SK-N-SH (cell line): ENCODE data around the gene LAPTM5.

Source experiments
- GABPA ChIP-seq: IDR thresholded peaks from 2 replicates; pipeline ENCODE4 v1.4.0; 2012; ENCODE audit warnings: low read depth, mild to moderate bottlenecking
- POLR2AphosphoS5 ChIP-seq: IDR thresholded peaks from 2 replicates; pipeline ENCODE4 v1.6.1; 2012; ENCODE audit warnings: low read depth, low read length
- USF2 ChIP-seq: fragments of 150-350 bp; IDR thresholded peaks from 2 replicates; pipeline ENCODE4 v1.6.1; 2017; ENCODE audit warnings: antibody characterized with exemption, low read length, low read depth, borderline replicate concordance
- TF ChIP-seq, protein P1 (sequence below): fragments of 200-600 bp; sonication (generic); IDR thresholded peaks from 2 replicates; pipeline ENCODE4 v1.6.1; 2017; ENCODE audit warnings: antibody characterized with exemption, mild to moderate bottlenecking, moderate library complexity

DNA sequence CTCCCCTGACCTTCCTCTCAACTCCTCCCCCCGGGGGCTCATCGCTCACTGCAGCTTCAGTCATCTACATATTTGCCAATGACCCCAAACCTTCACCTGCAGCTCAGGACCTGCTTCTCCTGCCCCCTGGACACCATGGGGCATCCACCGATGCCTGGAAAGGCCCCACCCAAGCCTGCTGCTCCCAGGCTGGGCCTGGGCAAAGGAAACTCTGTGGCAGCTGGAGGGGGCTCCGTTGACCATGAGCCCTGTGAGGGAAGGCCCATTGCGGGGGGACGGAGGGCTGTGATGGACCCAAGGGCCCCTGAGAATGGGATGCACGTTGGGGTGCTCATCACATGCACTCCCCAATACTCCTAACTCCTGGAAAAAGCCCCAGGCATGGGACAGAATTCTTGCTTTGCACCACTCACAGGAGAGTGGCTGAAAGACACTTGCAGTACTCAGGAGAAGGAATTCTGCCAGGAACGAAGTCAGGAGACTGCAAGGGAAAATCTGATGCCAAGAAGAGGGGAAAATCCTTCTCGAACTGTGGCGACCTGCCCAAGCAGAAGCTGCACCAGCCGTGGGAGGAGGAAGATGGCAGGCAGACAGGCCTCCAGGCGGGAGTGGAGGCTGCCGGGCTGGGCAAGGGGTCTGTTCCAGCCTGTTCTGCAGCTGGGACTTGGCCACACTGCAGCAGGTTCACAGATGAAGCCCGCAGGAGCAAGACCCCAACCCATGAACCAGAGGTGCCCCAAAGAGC is 52.6 kb downstream of the LAPTM5 start:
- TF ChIP-seq, protein P1, sequence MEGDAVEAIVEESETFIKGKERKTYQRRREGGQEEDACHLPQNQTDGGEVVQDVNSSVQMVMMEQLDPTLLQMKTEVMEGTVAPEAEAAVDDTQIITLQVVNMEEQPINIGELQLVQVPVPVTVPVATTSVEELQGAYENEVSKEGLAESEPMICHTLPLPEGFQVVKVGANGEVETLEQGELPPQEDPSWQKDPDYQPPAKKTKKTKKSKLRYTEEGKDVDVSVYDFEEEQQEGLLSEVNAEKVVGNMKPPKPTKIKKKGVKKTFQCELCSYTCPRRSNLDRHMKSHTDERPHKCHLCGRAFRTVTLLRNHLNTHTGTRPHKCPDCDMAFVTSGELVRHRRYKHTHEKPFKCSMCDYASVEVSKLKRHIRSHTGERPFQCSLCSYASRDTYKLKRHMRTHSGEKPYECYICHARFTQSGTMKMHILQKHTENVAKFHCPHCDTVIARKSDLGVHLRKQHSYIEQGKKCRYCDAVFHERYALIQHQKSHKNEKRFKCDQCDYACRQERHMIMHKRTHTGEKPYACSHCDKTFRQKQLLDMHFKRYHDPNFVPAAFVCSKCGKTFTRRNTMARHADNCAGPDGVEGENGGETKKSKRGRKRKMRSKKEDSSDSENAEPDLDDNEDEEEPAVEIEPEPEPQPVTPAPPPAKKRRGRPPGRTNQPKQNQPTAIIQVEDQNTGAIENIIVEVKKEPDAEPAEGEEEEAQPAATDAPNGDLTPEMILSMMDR = no peak
- TF ChIP-seq GABPA = no peak
- no peak for TF ChIP-seq POLR2AphosphoS5
- no peak for TF ChIP-seq USF2
